ENCODE data around the gene SPATA20.

The SPATA20 gene

DNA sequence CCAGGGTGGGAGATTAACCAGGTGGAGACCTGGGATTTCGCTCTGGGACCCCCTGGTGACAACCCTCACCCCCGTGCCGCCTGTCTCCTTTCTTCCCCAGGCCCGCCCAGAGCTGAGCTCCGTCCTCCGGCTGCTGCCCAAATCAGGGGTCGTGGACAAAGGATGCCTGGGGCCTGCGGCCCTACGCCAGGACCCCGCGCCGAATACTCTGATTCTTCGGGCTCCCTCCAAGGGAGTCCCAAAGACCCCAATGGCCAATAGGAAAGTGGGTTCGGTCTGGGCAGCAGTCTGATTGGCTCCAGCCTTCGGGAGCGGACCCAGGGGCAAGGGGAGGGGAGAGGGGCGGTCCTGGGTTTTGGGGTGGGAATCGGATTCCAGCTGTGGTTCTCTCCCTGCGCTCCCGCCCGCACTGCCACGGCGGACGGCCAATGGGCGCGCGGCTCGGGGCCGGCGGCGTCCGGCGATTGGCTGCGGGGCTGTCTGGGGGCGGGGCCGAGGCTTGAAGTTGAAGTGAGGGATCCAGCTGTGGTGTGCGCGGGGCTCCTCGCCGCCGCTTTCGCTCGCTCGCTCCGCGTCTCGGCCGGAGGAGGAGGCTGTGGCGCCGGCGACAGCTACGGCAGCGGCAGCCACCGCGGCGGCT lies 13.3 kb downstream of the SPATA20 start, which contains the start of gene CACNA1G:
Gene CACNA1G, plus strand, starts transcription at position 531 of the 640 bp plus-strand sequence. CDS start 745 bp downstream, outside the sequence.
- FAIRE-seq, result no peak

GRCh38 chr17:50560931-50561745 lies 14.2 kb downstream of the SPATA20 start:
- FAIRE-seq, result no peak

DNA sequence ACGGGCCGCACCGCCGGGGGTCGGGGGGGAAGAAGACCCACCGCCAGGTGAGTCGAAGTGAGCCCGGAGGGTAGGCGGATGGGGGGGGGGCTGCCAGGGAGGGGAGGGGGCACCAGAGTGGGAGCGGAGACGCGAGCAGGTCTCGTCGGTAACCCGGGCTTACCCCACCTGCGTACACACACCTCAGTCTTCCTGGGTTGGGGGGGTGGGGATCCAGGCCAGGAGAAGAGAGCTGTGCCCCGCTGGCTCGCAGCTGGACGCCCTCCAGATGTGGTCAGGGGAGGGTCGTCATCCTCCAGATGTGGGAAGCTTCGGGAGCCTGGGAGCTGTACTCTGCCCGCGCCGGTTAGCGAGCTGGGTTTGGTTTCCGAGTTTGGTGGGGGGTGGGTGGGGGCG lies 14.8 kb downstream of the SPATA20 start:
- no peak for FAIRE-seq

GRCh38 chr17:50562242-50563091 lies 15.5 kb downstream of the SPATA20 start:
- FAIRE-seq, result no peak

DNA sequence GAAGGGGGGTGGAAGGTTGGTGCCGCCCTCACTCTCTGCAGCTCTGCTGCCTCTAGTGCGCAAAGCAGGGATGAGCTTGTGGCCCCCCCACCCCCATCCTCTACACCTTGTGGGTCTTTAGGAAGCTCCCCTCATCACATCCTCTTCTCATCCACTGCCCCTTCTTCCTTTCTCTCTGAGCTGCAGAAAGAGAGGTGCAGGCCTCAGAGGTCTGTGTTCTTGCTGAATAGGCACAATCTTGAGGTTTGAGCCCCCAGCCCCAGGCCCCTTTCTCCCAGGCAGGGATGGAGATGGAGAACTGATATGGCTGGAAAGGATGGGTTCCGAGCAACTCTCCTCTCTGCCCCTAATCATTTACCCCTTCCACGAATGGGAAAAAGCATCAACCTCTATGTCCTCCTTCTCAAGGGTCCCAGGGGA lies 16.1 kb downstream of the SPATA20 start:
- FAIRE-seq, result no peak

- no peak for FAIRE-seq
These were observed 17.9 kb downstream of the SPATA20 start for GRCh38 chr17:50564916-50565315.

DNA sequence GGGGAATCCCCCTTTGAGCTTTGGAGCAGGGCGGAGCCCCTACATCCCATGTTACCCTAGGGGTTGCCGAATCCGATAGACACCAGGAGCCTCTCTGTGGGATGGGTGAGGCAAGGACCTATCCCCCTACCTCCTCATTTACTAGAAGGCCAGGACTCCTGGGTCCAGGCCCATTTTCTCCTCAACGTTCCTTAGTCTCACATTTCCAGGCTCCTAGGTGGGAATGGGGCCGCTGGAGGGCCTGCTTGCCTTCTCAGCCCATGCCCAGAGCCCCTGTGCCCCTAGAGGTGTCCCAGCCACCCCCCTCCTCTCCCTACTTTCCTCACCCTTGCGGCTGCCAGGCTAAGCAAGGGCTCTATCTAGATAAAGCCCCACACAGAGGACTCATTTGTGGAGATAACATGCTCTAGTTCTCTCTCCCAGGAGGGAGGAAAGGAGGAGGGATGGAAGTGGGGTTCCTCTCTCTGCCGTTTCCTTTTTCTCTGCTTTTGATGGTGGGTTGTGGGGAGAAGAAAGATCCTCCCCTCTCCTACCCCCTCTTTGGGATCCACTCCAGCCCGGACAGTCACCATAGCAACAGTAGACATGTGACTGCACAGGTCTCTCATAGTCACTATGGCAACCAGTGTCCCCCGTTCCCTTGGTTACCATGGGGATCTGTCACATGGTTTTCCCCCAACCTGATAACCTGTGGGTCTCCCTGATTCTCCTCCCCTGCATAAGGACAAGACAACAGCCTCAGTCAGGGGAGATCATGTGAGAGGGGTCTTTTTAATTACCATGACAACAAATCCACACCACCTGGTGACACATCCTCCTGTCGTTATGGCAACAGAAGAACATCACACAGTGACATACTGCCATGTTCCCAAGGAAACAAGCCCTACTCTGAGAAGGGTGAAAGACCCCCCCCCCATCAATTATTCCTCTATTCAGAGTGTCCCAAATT lies 18.7 kb downstream of the SPATA20 start:
- no peak for FAIRE-seq

GRCh38 chr17:50566886-50567285 lies 19.9 kb downstream of the SPATA20 start:
- FAIRE-seq, result no peak

DNA sequence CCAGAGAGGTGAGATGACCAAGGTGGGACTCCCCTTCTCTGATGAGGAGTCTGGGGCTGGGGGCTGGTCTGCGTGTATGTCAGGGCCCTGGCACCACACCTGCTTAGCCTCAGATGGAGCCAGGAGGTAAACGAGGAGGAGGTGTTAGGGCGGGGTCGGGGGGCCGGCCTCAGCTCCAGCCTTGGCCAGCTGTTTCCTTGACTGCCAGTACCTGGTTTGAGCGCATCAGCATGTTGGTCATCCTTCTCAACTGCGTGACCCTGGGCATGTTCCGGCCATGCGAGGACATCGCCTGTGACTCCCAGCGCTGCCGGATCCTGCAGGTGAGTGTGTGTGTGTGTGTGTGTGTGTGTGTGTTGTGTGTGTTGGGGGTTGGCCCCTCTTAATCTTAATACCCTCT lies 21.7 kb downstream of the SPATA20 start:
- no peak for FAIRE-seq

GRCh38 chr17:50569592-50569991 lies 22.6 kb downstream of the SPATA20 start:
- no peak for FAIRE-seq

DNA sequence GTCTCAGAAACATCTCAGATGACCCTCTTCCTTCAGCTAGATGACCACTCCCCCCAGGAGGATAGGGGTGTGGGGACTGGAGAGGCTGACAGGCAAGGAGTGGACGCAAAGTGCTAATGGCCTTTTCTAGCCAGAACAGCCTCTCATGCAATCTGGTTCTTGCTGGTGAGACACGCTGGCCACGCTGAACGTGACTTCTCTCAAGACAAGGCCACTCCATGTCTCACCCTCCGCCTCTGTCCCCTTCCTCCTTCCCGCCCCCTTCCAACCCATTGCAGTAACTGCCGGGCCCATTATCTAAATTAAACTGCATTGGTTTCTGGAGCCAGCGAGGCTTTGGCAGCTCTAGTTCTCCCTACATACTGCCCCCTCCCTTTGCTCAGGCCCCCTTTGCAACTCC lies 23.1 kb downstream of the SPATA20 start:
- no peak for FAIRE-seq

- FAIRE-seq, result no peak
These were observed 23.6 kb downstream of the SPATA20 start for GRCh38 chr17:50570528-50570927.

DNA sequence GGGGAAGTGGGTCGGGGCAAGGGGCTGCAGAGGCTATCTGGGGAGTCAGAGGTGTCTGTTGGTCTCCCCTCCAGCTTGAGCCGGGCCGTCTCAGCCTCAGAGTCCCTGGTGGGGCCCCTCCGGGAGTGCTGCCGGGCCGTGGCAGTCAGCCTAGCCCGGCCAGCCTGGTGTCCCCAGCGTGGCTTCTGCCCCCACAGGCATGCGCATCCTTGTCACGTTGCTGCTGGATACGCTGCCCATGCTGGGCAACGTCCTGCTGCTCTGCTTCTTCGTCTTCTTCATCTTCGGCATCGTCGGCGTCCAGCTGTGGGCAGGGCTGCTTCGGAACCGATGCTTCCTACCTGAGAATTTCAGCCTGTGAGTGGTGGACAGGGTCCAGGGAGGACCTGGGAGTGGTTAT lies 24.7 kb downstream of the SPATA20 start:
- FAIRE-seq, result no peak

DNA sequence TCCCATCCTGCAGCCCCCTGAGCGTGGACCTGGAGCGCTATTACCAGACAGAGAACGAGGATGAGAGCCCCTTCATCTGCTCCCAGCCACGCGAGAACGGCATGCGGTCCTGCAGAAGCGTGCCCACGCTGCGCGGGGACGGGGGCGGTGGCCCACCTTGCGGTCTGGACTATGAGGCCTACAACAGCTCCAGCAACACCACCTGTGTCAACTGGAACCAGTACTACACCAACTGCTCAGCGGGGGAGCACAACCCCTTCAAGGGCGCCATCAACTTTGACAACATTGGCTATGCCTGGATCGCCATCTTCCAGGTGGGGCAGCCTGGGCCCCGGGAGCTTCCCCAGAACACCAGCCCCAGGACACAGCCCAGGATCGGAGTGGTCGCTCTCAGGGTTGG lies 25.6 kb downstream of the SPATA20 start:
- FAIRE-seq, result no peak

GRCh38 chr17:50573866-50574611 lies 27.1 kb downstream of the SPATA20 start:
- FAIRE-seq, result no peak

GRCh38 chr17:50575581-50576210 lies 28.7 kb downstream of the SPATA20 start:
- FAIRE-seq, result no peak

DNA sequence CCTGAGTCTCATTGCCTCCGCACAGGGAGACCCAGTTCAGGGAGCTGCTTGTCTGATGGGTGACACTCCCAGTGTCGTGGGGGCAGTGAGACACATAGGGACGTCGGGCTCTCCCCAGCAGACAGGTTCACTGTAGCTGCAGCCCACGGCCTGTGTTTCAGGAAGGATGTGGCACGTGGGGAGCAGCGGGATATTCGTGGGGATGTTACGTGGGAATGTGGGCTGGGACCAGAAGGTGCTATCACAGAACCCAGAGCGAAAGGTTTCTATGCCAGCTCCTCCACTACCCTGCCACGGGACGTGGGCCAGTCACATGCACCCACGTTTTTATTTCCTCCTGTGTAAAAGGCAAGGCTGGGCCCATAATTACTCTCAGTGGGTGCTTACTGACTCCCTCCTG lies 29.9 kb downstream of the SPATA20 start:
- no peak for FAIRE-seq

DNA sequence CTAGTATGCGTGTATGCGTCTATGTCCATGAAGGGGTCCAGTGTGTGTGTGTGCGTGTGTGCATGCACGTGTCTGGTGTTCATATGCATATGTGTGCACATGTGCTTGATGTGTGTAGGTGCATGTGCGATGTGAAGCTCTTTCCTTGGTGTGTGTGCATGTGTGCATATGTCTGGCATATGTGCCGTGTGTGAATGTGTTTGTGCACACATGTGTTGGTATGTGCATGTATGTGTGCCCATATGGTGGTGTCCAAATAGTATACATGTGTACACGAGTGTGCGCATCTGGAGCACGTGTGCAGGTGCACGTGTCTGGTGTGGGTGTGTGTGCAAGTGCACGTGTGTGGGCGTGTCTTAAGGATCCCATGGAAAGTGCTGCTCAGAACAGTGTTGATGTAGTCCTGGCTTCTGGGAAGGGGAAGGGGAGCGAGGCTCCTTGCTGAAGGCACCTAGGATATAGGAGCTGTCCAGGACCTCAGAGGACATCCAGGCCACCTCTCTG lies 30.5 kb downstream of the SPATA20 start:
- FAIRE-seq, result no peak

DNA sequence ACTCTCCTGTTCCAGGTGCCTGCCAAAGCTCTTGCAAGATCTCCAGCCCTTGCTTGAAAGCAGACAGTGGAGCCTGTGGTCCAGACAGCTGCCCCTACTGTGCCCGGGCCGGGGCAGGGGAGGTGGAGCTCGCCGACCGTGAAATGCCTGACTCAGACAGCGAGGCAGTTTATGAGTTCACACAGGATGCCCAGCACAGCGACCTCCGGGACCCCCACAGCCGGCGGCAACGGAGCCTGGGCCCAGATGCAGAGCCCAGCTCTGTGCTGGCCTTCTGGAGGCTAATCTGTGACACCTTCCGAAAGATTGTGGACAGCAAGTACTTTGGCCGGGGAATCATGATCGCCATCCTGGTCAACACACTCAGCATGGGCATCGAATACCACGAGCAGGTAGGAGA lies 31.2 kb downstream of the SPATA20 start:
- FAIRE-seq, result no peak

DNA sequence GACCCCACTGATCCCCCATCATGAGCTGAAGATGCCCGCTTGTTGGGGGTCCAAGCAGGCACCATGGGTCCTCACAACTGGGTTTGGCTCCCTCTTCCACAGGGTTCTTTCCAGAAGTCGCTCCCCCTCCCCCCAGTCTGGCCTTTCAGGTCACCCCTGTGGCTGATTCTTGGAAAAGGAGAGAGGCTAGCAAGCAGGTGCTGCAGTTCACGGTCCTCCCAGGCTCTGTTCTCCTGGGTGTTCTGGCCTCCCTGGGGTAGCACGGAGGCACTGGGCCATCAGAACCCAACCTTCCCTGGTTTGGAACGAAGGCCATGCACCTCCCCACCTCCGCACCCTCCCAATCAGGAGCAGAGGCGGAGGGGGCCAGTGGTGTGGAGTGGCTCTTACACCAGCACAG lies 32.4 kb downstream of the SPATA20 start:
- no peak for FAIRE-seq

- no peak for FAIRE-seq
These were observed 33.7 kb downstream of the SPATA20 start for GRCh38 chr17:50580646-50581045.
